ENCODE data around the gene PRELP.

PRELP gene

DNA sequence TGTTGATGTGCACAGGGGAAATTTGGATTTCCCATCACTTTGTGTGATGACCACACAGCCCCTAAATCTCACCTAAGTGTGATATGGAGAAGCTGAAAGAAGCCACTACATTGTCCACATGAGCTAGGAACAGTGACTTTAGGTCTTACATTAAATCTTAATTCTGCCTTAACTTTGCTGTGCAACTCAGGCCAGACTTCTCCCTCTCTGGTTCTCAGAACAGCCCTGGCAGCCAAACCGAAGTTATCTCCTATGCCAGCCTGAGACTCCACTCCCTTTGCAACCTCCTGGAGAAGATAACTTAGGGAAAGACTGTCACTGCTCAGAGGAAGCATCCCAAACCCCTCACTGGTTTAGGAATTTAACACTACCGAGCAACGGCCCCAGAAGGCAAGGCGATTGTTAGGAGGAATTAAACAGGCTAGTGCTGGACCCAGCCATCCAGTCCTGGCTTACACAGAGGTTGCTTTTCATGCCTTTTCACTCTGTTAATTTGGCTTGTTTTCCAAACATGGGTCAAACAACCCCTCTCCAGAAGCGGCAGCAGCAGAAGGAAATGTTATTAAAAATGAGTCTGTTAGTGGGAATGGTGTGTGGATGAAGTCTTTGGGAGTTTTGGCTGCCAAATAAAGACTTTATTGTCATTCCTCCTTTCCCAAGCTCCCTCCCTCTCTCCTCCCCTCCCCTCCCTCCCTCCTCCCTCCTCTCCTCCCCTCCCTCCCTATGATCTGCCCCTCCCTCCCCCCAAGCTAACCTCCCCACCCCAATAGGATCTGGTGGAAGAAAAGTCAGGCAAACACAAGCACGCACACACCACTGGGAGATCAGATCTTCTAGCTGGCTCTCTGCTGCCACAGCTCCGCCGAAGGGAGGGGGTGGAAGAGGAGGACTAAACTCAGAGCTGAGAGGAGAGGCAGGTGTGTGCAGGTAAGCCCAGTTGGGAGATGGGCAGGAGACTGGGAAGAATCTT is at the start of gene PRELP:
Gene PRELP (plus strand): TSS at position 795 of the 970 bp plus-strand sequence. CDS start 7,379 bp downstream, outside the sequence.
- no peak within 1 kb of the TSS for H3K4me3 ChIP-seq (ENCODE audit: low read depth, low read length)
- no peak for DNase-seq (ENCODE audit: low read depth)
- TF ChIP-seq MYC (IDR thresholded peaks at IDR 0.05; ENCODE audit: low read depth, low read length) (no peak), POLR2A (IDR thresholded peaks at IDR 0.05; ENCODE audit: extremely low read depth, insufficient read length) (no peak)
- TF ChIP-seq, protein P1, sequence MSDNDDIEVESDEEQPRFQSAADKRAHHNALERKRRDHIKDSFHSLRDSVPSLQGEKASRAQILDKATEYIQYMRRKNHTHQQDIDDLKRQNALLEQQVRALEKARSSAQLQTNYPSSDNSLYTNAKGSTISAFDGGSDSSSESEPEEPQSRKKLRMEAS (IDR thresholded peaks at IDR 0.05; ENCODE audit: low read depth, low read length), result no peak
- TF ChIP-seq, protein P2, sequence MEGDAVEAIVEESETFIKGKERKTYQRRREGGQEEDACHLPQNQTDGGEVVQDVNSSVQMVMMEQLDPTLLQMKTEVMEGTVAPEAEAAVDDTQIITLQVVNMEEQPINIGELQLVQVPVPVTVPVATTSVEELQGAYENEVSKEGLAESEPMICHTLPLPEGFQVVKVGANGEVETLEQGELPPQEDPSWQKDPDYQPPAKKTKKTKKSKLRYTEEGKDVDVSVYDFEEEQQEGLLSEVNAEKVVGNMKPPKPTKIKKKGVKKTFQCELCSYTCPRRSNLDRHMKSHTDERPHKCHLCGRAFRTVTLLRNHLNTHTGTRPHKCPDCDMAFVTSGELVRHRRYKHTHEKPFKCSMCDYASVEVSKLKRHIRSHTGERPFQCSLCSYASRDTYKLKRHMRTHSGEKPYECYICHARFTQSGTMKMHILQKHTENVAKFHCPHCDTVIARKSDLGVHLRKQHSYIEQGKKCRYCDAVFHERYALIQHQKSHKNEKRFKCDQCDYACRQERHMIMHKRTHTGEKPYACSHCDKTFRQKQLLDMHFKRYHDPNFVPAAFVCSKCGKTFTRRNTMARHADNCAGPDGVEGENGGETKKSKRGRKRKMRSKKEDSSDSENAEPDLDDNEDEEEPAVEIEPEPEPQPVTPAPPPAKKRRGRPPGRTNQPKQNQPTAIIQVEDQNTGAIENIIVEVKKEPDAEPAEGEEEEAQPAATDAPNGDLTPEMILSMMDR (IDR thresholded peaks at IDR 0.05; ENCODE audit: low read depth, low read length), result no peak

- no peak for DNase-seq (ENCODE audit: low read depth)
- no peak overlapping the region for H3K4me3 ChIP-seq (ENCODE audit: low read depth, low read length)
- TF ChIP-seq, protein P2 (IDR thresholded peaks at IDR 0.05; ENCODE audit: low read depth, low read length), result no peak
These were observed 49.2 kb upstream of the PRELP start for GRCh38 chr1:203426366-203426765.

DNA sequence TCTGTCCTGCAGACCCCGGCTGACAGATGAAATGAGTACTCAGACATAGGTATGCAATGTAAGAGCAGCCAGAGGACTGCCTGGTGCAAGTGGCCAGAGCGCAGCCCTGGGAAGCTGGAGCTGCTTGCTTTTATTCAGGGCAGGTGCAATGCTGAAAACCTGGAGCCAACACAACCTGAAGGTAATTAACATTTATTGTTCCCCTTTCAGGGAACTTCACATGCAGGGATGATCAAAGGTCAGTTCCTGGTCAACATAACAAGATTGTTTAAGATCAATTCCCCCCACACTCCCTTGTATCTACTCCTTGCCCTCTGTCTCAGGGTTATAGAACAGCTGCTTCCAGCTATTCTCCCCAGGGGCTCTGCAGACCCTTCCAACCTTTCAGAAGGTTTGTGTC is 48.7 kb upstream of the PRELP start:
- TF ChIP-seq POLR2A (IDR thresholded peaks at IDR 0.05; ENCODE audit: extremely low read depth, insufficient read length), result no peak
- TF ChIP-seq, protein P2 (IDR thresholded peaks at IDR 0.05; ENCODE audit: low read depth, low read length), result no peak
- TF ChIP-seq, protein P1 (IDR thresholded peaks at IDR 0.05; ENCODE audit: low read depth, low read length), result no peak
- TF ChIP-seq MYC (IDR thresholded peaks at IDR 0.05; ENCODE audit: low read depth, low read length), result no peak
- no peak overlapping the region for H3K4me3 ChIP-seq (ENCODE audit: low read depth, low read length)
- DNase-seq (ENCODE audit: low read depth), result no peak

GRCh38 chr1:203427451-203427850 is 48.2 kb upstream of the PRELP start:
- no peak for DNase-seq (ENCODE audit: low read depth)
- H3K4me3 ChIP-seq (ENCODE audit: low read depth, low read length), result no peak overlapping the region
- TF ChIP-seq, protein P2 (IDR thresholded peaks at IDR 0.05; ENCODE audit: low read depth, low read length), result no peak
- TF ChIP-seq POLR2A (IDR thresholded peaks at IDR 0.05; ENCODE audit: extremely low read depth, insufficient read length) (no peak), MYC (IDR thresholded peaks at IDR 0.05; ENCODE audit: low read depth, low read length) (no peak)

- H3K4me3 ChIP-seq (ENCODE audit: low read depth, low read length), result no peak overlapping the region
- DNase-seq (ENCODE audit: low read depth), result no peak
- TF ChIP-seq, protein P2 (IDR thresholded peaks at IDR 0.05; ENCODE audit: low read depth, low read length), result no peak
- TF ChIP-seq, protein P1 (IDR thresholded peaks at IDR 0.05; ENCODE audit: low read depth, low read length), result no peak
- TF ChIP-seq MYC (IDR thresholded peaks at IDR 0.05; ENCODE audit: low read depth, low read length) (no peak), POLR2A (IDR thresholded peaks at IDR 0.05; ENCODE audit: extremely low read depth, insufficient read length) (no peak)
These were observed 46.5 kb upstream of the PRELP start for GRCh38 chr1:203428981-203429599.

Measured in NB4 (cell line).